Measurements from ENCODE around the gene GBE1.
A peak's percentile ranks its signal among the peaks of the same experiment; 100 is the strongest.

DNA sequence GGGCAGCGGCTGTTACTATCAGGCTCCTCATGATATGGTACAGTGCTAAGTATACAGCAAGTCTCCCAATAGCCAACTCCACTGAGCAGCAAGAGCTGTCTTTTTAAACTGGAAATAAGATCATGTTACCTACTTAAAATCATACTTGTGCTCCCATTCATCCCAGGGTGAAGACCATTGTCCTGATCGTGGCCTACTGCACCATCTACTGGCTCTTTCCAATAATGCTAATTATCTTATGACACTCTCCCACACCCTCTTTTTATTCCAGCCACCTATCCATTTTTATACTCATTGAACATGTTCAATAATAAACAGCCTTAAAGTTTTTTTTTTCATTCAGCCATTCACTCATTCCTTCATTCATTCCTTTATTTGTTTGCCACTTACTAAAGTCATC is 117.7 kb downstream of the GBE1 start:
- TF ChIP-seq, protein P1, sequence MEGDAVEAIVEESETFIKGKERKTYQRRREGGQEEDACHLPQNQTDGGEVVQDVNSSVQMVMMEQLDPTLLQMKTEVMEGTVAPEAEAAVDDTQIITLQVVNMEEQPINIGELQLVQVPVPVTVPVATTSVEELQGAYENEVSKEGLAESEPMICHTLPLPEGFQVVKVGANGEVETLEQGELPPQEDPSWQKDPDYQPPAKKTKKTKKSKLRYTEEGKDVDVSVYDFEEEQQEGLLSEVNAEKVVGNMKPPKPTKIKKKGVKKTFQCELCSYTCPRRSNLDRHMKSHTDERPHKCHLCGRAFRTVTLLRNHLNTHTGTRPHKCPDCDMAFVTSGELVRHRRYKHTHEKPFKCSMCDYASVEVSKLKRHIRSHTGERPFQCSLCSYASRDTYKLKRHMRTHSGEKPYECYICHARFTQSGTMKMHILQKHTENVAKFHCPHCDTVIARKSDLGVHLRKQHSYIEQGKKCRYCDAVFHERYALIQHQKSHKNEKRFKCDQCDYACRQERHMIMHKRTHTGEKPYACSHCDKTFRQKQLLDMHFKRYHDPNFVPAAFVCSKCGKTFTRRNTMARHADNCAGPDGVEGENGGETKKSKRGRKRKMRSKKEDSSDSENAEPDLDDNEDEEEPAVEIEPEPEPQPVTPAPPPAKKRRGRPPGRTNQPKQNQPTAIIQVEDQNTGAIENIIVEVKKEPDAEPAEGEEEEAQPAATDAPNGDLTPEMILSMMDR (IDR thresholded peaks at IDR 0.05), result peak; percentile 46
- TF ChIP-seq EZH2phosphoT487 (IDR thresholded peaks at IDR 0.05) (no peak), EZH2 (IDR thresholded peaks at IDR 0.05) (no peak)

Data from neural progenitor cell (in vitro differentiated cells).